Measurements from ENCODE around the gene ENOSF1.

ENOSF1 gene

DNA sequence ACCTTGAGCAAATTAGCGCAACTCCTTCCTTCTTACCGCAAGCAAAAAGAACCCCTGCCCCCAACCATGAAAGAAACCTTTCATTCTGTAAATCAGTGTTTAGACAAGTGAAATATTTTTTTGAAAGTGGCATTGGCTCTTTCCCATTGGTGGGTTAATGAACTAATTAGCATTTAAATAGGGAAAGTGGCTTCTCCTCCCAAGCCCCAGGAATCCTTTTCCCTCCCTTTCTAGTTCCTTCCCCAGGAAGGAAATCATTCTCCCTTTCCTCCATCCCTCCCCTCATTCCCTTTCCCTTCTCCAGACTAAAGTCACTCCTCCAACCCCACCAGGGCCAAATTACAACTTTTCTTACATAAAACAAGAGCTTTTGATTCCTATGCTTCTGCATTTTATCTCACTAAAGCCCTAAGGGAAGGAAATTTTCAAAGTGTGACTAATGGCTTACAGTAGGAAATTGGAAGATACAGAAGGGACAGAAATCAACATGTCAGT is 77.8 kb downstream of the ENOSF1 start:
- DNase-seq (no peak), ATAC-seq (no peak)

DNA sequence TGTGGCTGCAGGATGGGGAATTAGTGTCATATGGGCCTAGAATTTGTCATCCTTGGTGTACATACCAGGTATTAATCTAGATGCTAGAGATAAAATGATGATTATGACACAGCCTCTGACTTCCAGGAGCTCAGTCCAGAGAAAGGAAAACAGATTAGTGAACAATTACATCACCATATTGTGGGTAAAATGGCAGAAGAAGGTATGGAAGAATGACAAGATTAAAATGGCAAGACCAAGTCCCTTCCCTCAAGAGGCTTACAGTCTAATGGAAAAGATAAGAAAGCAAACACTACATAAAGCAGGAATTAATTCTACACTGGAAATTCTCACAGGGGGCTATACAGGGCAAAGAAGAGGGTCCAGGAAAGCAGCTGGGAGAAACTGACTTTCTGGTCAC is 80.9 kb downstream of the ENOSF1 start:
- DNase-seq, result no peak
- ATAC-seq, result no peak

DNA sequence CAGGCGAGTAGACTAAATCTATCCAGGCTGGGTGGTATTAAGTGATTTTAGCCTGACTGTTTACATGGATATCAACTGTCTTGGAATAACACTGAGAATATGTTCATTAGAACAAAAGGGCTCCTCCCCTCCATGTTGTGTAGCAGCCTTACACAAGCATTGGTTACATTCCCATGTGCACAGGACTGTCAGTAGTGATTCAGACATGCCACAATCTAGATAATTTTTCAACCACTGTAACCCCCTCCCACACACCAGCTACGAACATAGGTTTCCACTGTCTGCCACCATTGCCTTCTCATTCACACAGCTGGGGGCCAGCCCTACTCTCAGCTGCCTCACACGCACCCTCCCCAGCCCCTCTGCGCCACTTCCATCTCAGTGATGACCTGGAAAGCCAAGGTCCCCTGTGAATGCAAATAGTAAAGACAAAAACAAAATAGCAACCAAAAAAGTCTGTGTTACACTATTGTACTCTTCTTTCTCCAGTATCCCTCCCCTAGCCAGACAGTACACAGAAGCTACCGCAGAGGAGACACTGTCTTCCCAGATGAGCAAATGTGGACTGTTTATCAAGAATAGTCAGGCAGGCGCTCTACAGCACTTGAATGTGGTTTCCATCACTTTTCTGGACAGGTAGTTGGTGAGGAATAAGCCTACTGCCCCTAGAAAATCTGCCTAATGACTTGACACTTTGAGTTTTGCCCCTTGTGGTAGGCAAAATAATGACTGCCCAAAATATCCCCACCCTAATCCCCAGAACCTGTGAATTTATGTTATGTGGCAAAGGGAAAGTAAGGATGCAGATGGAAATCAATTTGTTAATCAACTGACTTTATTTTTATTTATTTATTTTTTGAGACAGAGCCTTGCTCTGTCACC is 82.9 kb downstream of the ENOSF1 start:
- ATAC-seq (peak; percentile 92), DNase-seq (peak; percentile 19)

DNA sequence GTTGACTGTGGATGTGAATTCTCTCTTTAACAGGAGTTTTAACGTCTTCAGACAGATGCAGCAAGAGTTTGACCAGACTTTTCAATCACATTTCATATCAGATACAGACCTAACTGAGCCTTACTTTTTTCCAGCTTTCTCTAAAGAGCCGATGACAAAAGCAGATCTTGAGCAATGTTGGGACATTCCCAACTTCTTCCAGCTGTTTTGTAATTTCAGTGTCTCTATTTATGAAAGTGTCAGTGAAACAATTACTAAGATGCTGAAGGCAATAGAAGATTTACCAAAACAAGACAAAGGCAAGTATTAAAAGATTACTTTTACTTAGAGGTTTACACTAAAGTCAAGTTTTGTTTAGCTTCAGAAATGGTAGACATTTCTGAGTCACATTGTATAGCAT is 85.2 kb downstream of the ENOSF1 start:
- no peak for DNase-seq
- no peak for ATAC-seq

DNA sequence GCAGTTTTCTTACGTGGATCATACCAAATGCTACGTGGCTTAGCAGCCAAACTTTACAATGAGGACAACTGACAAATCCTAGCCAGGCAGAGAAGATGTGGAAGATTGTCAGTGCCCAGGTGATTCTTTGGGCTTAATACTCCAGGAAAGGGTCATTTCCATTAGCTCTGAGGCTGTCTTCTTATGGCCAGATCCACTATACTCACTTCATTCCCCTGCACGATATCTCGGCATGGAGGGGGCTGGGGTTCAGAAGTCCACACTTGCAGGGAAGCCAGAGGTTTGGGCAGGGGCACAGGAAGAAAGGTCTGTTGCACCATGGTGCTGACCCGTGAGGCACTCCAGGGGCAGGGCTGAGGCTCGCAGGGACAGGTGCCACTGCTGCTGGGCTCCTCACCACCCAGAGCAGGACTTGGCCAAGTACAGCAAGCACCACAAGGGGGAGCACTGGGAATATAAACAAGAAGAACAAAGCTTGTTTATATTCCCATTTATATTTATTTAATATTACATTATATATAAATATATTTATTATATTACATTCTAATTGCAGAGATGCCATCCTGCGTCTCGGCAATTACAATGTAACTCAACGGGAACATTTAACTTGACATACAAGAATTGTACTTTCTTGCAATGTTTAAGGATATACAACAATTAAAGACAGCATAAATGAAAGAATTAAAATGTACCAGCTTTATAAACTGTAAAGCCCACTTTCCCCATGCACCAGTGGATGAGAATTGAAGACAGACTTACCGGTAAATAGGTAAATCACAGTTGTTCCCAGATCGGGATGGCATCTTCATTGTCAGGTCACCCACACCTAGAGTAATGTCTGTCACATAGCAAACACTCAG is 88.4 kb downstream of the ENOSF1 start:
- peak; percentile 57 for ATAC-seq
- DNase-seq, result peak; percentile 76

DNA sequence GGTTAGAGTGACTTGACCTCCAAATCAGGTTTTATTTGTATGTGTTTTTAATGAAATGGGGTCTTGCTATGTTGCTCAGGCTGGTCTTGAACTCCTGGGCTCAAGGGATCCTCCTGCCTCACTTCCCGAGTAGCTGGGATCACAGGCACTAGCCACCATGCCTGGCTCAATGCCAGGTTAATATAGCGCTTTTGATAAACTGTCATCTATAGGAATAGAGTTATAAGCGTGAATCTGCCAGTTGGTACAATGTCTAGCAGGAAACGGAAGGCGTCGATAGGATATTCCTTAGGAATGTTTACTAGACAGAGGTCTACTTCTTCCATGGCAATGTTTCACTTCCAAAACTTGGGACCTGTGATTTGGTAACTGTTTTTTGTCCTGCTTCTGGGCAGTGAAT is 90.1 kb downstream of the ENOSF1 start:
- no peak for DNase-seq
- no peak for ATAC-seq

DNA sequence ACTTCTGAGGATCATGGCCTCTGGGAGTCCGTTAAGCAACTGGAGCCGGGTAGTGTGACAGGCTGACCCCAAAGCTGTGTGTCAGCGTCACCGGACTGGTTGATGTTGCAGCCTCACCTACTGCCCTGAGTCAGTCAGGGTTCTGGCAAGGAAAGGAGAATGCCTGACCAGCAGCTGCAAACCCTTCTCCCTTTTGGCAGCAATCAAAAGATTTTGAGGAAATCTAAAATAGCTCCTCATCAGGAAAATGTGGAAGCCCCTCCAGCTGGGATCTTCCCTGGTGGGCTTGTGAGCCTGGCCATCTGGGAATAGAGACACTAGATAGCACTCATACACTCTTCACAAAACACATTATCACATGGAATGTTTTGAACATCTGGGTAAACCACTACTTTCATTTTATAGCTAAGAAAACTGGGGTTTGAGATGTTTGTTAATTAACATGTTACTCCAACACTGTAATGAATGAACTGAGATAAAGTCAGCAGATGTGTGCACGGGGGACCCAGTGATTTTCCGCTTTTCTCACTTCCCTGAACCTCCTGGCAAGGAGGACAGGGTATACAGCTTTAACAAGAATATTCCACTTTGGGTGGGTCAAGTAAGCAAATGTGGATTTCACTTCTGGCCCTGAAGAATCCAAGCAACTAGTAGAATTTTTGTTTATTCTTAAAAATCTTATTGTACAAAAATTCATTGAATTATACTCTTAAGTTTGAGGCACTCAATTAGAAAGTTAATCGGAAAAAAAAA is 91.0 kb downstream of the ENOSF1 start:
- no peak for ATAC-seq

More for the DNA sequence above, 91.0 kb downstream of the ENOSF1 start:
- DNase-seq, result no peak

Measured in stimulated activated naive CD8-positive, alpha-beta T cell treated with anti-CD3 and anti-CD28 coated beads, Interleukin-15, Interleukin-2, amounts not matched to agents 100 U/mL and 50 U/mL, for 24 hours (primary cell).